ENCODE data around the gene STK40. TPM values are rescaled to one million over a fixed set of nuclear protein-coding genes. Genes with fewer than 3 reads are reported as not detected.

STK40 gene
- total and polyA plus RNA-seq, 2 donors (not counting 1 experiment from before 2014, with no cell fraction given): 14.2 to 15.1 TPM

- peaks cover 26% of the 10 kb centered on the region for H3K36me3 ChIP-seq (ENCODE audit: control insufficient read depth, insufficient read depth, low read length)
- TF ChIP-seq, protein P1, sequence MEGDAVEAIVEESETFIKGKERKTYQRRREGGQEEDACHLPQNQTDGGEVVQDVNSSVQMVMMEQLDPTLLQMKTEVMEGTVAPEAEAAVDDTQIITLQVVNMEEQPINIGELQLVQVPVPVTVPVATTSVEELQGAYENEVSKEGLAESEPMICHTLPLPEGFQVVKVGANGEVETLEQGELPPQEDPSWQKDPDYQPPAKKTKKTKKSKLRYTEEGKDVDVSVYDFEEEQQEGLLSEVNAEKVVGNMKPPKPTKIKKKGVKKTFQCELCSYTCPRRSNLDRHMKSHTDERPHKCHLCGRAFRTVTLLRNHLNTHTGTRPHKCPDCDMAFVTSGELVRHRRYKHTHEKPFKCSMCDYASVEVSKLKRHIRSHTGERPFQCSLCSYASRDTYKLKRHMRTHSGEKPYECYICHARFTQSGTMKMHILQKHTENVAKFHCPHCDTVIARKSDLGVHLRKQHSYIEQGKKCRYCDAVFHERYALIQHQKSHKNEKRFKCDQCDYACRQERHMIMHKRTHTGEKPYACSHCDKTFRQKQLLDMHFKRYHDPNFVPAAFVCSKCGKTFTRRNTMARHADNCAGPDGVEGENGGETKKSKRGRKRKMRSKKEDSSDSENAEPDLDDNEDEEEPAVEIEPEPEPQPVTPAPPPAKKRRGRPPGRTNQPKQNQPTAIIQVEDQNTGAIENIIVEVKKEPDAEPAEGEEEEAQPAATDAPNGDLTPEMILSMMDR (conservative IDR thresholded peaks at IDR 0.05 in 1 of 2, IDR thresholded peaks at IDR 0.05 in 1 of 2; ENCODE audit: low read depth in 1 of 2, low read length in 2 of 2): no peak
- TF ChIP-seq EZH2 (IDR thresholded peaks at IDR 0.05; ENCODE audit: low read length, missing control alignments): no peak
- H4K20me1 ChIP-seq (ENCODE audit: control insufficient read depth, extremely low read depth, insufficient read depth, low read length): no peaks in the 10 kb centered on the region
- H3K27ac ChIP-seq (ENCODE audit: insufficient read depth, low read length): no peak overlapping the region
- H3K9ac ChIP-seq (ENCODE audit: insufficient read depth, low read length): no peak overlapping the region
- no peak overlapping the region for H3K4me3 ChIP-seq (replicated peaks in 1 of 4; ENCODE audit: control extremely low read depth in 1 of 4, insufficient read depth in 1 of 4, low read depth in 3 of 4, low read length in 4 of 4)
- no peak overlapping the region for H2AFZ ChIP-seq (ENCODE audit: low read length)
- no peaks in the 10 kb centered on the region for H3K79me2 ChIP-seq (ENCODE audit: control insufficient read depth, insufficient read depth, low read length)
- peaks cover 2% of the 10 kb centered on the region for H3K4me1 ChIP-seq (ENCODE audit: control insufficient read depth, extremely low read depth, insufficient read depth, low read length)
- H3K9me3 ChIP-seq (ENCODE audit: control insufficient read depth, insufficient read depth, low read depth, low read length): no peaks in the 10 kb centered on the region
- H3K27me3 ChIP-seq (ENCODE audit: control insufficient read depth, insufficient read depth, low read length): no peaks in the 10 kb centered on the region
- no peak for DNase-seq (ENCODE audit: low read depth in 2 of 2)
- H3K4me2 ChIP-seq (ENCODE audit: extremely low read depth, insufficient read depth, low read length): no peak overlapping the region
Observed at GRCh38 chr1:36298640-36299039, 87.1 kb downstream of the STK40 start.

DNA sequence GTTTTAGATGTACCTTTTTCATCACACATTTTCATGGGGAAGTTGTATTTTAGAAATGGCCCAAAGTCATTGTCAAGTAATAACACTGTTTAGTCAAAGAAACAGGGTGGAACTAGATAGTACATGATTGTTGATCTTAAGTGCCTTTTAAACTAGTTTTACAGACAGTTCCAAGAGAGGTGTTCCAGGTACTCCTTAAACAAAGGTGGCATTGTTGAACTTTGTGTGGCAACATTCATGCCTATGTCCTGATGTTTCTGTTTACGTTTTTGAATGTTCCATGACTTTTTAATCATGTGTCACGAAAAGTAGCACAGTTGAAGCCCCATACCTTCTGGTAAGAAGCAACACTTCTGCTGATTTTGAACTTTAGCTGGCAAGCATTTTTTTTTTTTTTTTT is 88.7 kb downstream of the STK40 start:
- H3K9ac ChIP-seq (ENCODE audit: insufficient read depth, low read length): no peak overlapping the region
- peaks cover 2% of the 10 kb centered on the region for H3K4me1 ChIP-seq (ENCODE audit: control insufficient read depth, extremely low read depth, insufficient read depth, low read length)
- no peak overlapping the region for H3K4me3 ChIP-seq (replicated peaks in 1 of 4; ENCODE audit: control extremely low read depth in 1 of 4, insufficient read depth in 1 of 4, low read depth in 3 of 4, low read length in 4 of 4)
- TF ChIP-seq, protein P1 (conservative IDR thresholded peaks at IDR 0.05 in 1 of 2, IDR thresholded peaks at IDR 0.05 in 1 of 2; ENCODE audit: low read depth in 1 of 2, low read length in 2 of 2): no peak
- no peak for TF ChIP-seq EZH2 (IDR thresholded peaks at IDR 0.05; ENCODE audit: low read length, missing control alignments)
- H3K27me3 ChIP-seq (ENCODE audit: control insufficient read depth, insufficient read depth, low read length): no peaks in the 10 kb centered on the region
- no peaks in the 10 kb centered on the region for H3K9me3 ChIP-seq (ENCODE audit: control insufficient read depth, insufficient read depth, low read depth, low read length)
- DNase-seq (ENCODE audit: low read depth in 2 of 2): no peak
- no peaks in the 10 kb centered on the region for H3K79me2 ChIP-seq (ENCODE audit: control insufficient read depth, insufficient read depth, low read length)
- H4K20me1 ChIP-seq (ENCODE audit: control insufficient read depth, extremely low read depth, insufficient read depth, low read length): no peaks in the 10 kb centered on the region
- H3K27ac ChIP-seq (ENCODE audit: insufficient read depth, low read length): no peak overlapping the region
- H3K4me2 ChIP-seq (ENCODE audit: extremely low read depth, insufficient read depth, low read length): no peak overlapping the region
- H3K36me3 ChIP-seq (ENCODE audit: control insufficient read depth, insufficient read depth, low read length): peaks cover 26% of the 10 kb centered on the region
- H2AFZ ChIP-seq (ENCODE audit: low read length): no peak overlapping the region

DNA sequence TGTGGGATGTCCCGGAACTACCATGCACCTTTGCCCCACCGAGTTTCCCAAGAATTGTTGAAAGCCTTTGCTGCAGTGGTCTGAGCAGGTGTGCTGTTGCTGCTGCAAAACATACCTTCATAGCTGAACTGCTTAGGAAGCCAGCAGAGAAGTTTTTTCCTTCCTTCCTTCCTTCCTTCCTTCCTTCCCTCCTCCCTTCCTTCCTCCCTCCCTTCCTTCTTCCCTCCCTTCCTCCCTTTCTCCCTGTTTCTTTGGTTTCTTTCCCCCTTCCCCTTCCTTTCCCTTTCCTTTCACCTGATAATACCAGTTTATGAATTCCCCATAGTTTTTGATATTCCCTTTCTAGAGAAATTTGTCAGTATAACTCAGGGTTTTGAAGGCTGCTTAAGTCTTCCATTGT is 90.3 kb downstream of the STK40 start:
- Histone ChIP-seq H3K79me2 (ENCODE audit: control insufficient read depth, insufficient read depth, low read length) (peaks cover 2% of the 10 kb centered on the region), H3K27ac (ENCODE audit: insufficient read depth, low read length) (no peak overlapping the region), H2AFZ (ENCODE audit: low read length) (no peak overlapping the region), H3K4me3 (replicated peaks in 1 of 4; ENCODE audit: control extremely low read depth in 1 of 4, insufficient read depth in 1 of 4, low read depth in 3 of 4, low read length in 4 of 4) (no peak overlapping the region), H3K27me3 (ENCODE audit: control insufficient read depth, insufficient read depth, low read length) (no peaks in the 10 kb centered on the region), H3K9ac (ENCODE audit: insufficient read depth, low read length) (no peak overlapping the region), H3K4me2 (ENCODE audit: extremely low read depth, insufficient read depth, low read length) (no peak overlapping the region), H3K9me3 (ENCODE audit: control insufficient read depth, insufficient read depth, low read depth, low read length) (no peaks in the 10 kb centered on the region), H3K4me1 (ENCODE audit: control insufficient read depth, extremely low read depth, insufficient read depth, low read length) (peaks cover 6% of the 10 kb centered on the region), H3K36me3 (ENCODE audit: control insufficient read depth, insufficient read depth, low read length) (peaks cover 23% of the 10 kb centered on the region), H4K20me1 (ENCODE audit: control insufficient read depth, extremely low read depth, insufficient read depth, low read length) (no peaks in the 10 kb centered on the region)
- TF ChIP-seq EZH2 (IDR thresholded peaks at IDR 0.05; ENCODE audit: low read length, missing control alignments): no peak
- TF ChIP-seq, protein P1 (conservative IDR thresholded peaks at IDR 0.05 in 1 of 2, IDR thresholded peaks at IDR 0.05 in 1 of 2; ENCODE audit: low read depth in 1 of 2, low read length in 2 of 2): no peak
- DNase-seq (ENCODE audit: low read depth in 2 of 2): no peak

Other genes starting within 250 kb of the STK40 start
- 70.6 and 88.5 TPM in 2 replicates for gene TRAPPC3, start 236.4 kb downstream of the STK40 start, total RNA-seq
- gene TRAPPC3, start 236.4 kb downstream of the STK40 start, polyA plus RNA-seq: 102 and 105 TPM in 2 replicates
- 52.6 and 78.4 TPM in 2 replicates for gene MAP7D1, start 229.8 kb downstream of the STK40 start, total RNA-seq
- 70.6 and 91.2 TPM in 2 replicates for gene MAP7D1, start 229.8 kb downstream of the STK40 start, polyA plus RNA-seq
- gene THRAP3, start 161.5 kb downstream of the STK40 start, total RNA-seq: 67.5 and 92.5 TPM in 2 replicates
- 96.4 and 97.5 TPM in 2 replicates for gene THRAP3, start 161.5 kb downstream of the STK40 start, polyA plus RNA-seq
- gene SH3D21, start 79.6 kb downstream of the STK40 start, total RNA-seq: 2.8 and 3.3 TPM in 2 replicates
- 1.1 and 1.9 TPM in 2 replicates for gene SH3D21, start 79.6 kb downstream of the STK40 start, polyA plus RNA-seq
- 199 and 248 TPM in 2 replicates for gene EVA1B, start 62.3 kb downstream of the STK40 start, total RNA-seq
- gene EVA1B, start 62.3 kb downstream of the STK40 start, polyA plus RNA-seq: 22.7 and 27.1 TPM in 2 replicates
- 13.9 and 19.2 TPM in 2 replicates for gene LSM10, start 12.0 kb upstream of the STK40 start, total RNA-seq
- 33.5 and 49.1 TPM in 2 replicates for gene LSM10, start 12.0 kb upstream of the STK40 start, polyA plus RNA-seq
- gene OSCP1, start 64.5 kb upstream of the STK40 start, total RNA-seq: 8.7 and 10.7 TPM in 2 replicates
- gene OSCP1, start 64.5 kb upstream of the STK40 start, polyA plus RNA-seq: 6.1 and 6.5 TPM in 2 replicates
- 75.0 and 75.5 TPM in 2 replicates for gene MRPS15, start 78.5 kb upstream of the STK40 start, total RNA-seq
- gene MRPS15, start 78.5 kb upstream of the STK40 start, polyA plus RNA-seq: 99.1 and 112 TPM in 2 replicates
- under 0.01 and 0.51 TPM in 2 replicates for gene CSF3R, start 97.0 kb upstream of the STK40 start, total RNA-seq
- gene CSF3R, start 97.0 kb upstream of the STK40 start, polyA plus RNA-seq: not detected in 2 replicates